ENCODE measurements around the gene SDCBP2. TPM values are rescaled to one million over a fixed set of nuclear protein-coding genes. Genes with fewer than 3 reads are reported as not detected.

Gene SDCBP2
- total RNA-seq, 2 experiments from 2014 or later: 3.3 to 3.9 TPM

DNA sequence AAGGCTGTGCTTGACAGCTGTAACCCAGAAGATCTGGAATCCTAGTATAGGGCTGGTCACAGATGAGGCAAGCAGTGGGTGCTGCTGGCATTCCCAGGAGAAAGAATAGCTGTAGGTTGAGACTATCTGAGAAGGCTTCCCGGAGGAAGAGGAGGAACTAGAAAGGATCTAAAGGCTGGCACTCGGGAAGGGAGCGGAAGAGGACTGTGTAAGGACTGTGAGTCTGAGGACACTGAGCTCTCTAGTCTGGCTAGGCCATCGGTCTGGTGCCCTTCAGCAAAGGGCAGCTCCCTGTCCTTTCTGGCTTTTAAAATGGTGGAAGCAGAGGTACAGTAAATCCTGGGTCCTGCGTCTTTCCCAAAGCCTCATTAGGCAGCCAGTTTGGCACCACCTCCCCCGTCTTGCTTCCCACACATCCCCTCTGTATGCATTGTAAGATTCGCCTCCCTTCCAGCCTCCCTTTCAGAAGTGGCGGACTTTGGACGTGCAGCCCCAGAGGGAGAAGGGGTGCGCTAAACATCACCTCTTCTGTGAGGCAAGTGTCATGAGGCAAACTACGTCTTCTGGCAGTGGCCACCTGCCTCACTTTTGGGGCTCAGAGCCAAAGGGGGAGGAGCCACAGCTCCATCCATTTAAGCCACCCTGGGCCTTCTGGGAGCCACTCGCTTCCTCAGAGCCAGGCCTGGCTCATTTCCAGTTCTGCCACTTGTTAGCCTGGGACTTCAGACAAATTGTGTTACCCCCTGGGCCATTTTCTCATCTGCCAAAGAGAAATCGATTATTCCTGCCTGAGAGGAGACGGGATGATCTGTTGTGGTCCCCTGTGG lies 54.2 kb downstream of the SDCBP2 start:
- no peak for DNase-seq
- Mint-ChIP-seq H3K4me3 (no peak overlapping the region), H3K9me3 (no peaks in the 10 kb centered on the region), H3K4me1 (peaks cover 6% of the 10 kb centered on the region), H3K27ac (no peak overlapping the region), H3K27me3 (no peaks in the 10 kb centered on the region), H3K36me3 (no peaks in the 10 kb centered on the region)

DNA sequence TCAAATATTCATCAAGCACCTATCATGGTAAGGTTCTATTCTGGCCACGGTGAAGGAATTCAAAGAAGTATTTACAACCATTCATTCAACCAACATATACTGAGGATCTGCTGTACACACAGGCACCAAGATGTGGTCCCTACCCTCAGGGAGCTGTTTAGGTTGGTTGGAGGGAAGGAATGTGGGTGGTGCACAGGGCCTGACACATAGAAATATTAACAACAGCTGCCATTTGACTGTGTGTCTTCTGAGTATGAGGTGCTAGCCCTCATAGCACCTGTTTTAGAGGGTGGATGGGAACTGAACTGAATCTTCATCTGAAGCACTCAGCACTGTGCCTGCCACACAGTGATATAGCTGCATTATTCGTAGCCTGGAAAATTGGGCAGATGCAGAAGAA lies 55.6 kb downstream of the SDCBP2 start:
- DNase-seq: no peak

DNA sequence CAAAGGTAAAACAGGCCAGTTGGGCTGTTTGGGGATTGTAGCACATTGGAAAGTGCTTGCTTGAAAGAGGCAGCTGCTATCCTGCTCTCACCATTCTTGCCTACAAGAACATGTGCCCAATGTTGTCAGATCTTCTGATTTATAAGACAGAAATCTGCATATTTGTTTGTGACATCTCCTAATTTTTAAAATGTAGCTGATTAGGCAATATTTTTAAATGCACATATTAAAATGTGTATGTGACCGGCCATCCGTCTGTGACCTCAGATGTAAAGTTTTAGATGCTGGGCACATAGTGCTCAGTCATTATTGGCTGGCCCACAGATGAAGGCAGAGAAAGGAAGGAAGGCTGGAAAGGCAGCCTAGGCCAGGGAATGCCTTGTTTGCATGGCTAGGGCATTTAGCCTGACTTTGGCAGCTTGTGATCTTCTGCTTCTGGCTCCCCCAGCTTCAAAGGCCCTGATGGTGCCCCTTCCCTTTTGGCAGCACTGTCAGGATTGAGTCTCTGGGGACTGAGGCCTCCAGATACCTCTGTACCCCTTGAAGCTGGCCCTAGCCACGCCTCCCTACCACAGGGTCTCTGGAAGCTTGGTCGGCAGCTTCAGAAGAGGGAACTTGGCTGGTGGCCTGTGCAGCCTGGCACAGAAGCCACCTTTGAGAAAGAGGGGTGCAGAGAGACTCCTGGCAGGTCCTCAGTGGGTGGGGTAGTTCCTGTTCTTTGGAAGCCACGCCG lies 56.4 kb downstream of the SDCBP2 start:
- Mint-ChIP-seq H3K36me3 (no peaks in the 10 kb centered on the region), H3K27me3 (no peaks in the 10 kb centered on the region), H3K4me1 (peaks cover 12% of the 10 kb centered on the region), H3K9me3 (no peaks in the 10 kb centered on the region), H3K4me3 (no peak overlapping the region), H3K27ac (no peak overlapping the region)
- no peak for DNase-seq

More for the DNA sequence above, 55.6 kb downstream of the SDCBP2 start:
- Mint-ChIP-seq H3K4me1 (peaks cover 8% of the 10 kb centered on the region), H3K27ac (no peak overlapping the region), H3K4me3 (no peak overlapping the region), H3K9me3 (no peaks in the 10 kb centered on the region), H3K36me3 (no peaks in the 10 kb centered on the region), H3K27me3 (no peaks in the 10 kb centered on the region)

DNA sequence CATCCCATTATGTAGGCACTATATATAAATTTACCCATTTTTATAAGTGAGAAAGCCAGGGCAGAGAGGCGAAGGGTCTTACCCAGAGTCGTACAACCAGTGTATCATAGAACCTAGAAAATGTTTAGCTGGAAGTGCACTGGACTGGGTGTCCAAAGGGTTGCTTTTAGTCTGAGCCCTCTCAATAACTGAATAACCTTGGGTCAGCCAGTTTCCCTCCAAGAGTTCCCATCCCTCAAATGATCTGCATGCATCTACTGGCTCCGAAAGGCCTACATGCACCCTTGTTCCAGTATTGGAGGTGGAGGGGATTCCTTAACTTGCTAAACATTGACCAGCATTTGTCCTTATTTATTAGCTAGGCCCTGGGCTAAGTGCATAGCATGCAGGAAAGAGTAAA lies 59.1 kb downstream of the SDCBP2 start:
- H3K27ac Mint-ChIP-seq: no peak overlapping the region
- no peaks in the 10 kb centered on the region for H3K9me3 Mint-ChIP-seq
- DNase-seq: no peak
- H3K36me3 Mint-ChIP-seq: no peaks in the 10 kb centered on the region
- H3K4me3 Mint-ChIP-seq: no peak overlapping the region
- no peaks in the 10 kb centered on the region for H3K27me3 Mint-ChIP-seq
- H3K4me1 Mint-ChIP-seq: peaks cover 29% of the 10 kb centered on the region

DNA sequence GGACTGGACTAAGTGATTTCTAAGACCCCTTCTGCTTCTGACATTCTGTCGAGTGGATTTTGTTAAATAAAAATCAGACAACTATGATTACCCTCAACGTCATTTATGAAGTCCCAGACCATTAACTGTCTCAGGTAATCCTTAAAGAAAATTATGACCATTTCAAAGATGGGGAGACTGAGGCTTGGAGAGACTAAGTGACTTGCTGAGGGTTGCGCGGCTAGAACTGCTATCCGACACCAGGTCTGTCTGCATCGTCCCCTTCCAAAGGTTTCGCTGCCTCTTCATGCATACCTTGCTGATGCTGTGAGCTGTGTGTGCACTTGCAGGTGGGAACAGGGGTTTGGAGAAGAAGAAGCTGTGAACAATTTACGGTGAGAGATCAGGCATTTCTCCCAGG lies 59.7 kb downstream of the SDCBP2 start:
- Mint-ChIP-seq H3K27me3 (no peaks in the 10 kb centered on the region), H3K4me1 (peaks cover 32% of the 10 kb centered on the region), H3K9me3 (no peaks in the 10 kb centered on the region), H3K4me3 (no peak overlapping the region), H3K27ac (no peak overlapping the region), H3K36me3 (no peaks in the 10 kb centered on the region)
- DNase-seq: no peak

DNA sequence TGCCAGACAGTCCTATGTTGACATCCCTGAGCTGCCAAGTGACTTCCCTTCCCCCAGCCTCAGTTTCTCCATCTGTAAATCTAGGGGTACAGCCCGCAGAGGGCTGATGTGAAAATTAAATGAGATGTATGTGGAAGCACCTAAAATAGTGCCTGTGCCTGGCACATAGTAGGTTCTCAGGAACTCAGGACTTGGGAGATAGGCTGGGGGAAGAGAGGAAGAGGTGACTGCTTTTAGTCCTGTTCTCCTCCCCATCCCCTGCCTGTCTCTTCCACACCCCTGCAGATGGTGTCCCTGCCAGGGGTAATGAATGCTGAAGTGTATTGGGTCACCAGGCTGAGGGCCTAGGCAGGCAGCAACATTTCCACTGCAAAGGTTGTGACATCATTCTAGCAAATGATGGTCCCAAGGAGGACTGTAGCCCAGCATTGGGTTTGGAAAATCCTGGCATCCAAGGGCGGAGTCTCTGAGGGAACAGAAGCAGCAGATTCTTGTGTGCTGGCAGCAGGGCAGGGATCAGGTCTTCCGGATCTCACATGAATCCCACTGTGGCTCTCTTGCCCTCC lies 61.0 kb downstream of the SDCBP2 start:
- H3K9me3 Mint-ChIP-seq: peaks cover 2% of the 10 kb centered on the region
- H3K27ac Mint-ChIP-seq: peak overlapping the region; percentile 28
- no peak for DNase-seq
- peaks cover 6% of the 10 kb centered on the region for H3K36me3 Mint-ChIP-seq
- peaks cover 42% of the 10 kb centered on the region for H3K4me1 Mint-ChIP-seq
- H3K27me3 Mint-ChIP-seq: no peaks in the 10 kb centered on the region
- no peak overlapping the region for H3K4me3 Mint-ChIP-seq

DNA sequence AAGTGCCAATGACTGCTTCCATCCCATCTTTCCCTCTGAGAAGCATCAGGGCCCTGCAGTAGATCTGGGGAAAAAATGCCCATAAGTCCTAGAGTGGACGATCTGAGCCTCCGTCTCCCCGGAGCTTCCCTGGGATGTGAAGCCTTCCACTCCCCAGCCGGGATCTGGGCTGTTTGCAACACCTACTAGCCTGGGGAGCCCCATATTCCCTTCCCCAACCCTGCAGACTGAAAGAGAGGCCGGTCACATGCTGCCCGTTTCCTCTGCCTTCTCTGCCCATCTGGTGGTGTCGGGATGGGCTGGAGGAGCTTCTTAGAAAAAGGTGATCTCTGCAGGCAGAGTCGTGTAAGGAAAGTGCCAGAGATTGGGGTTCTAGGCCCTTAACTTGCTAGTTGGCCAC lies 61.8 kb downstream of the SDCBP2 start:
- Mint-ChIP-seq H3K27ac (no peak overlapping the region), H3K9me3 (peaks cover 6% of the 10 kb centered on the region), H3K36me3 (peaks cover 11% of the 10 kb centered on the region), H3K4me1 (peaks cover 42% of the 10 kb centered on the region), H3K4me3 (peak overlapping the region; percentile 62), H3K27me3 (no peaks in the 10 kb centered on the region)
- no peak for DNase-seq

DNA sequence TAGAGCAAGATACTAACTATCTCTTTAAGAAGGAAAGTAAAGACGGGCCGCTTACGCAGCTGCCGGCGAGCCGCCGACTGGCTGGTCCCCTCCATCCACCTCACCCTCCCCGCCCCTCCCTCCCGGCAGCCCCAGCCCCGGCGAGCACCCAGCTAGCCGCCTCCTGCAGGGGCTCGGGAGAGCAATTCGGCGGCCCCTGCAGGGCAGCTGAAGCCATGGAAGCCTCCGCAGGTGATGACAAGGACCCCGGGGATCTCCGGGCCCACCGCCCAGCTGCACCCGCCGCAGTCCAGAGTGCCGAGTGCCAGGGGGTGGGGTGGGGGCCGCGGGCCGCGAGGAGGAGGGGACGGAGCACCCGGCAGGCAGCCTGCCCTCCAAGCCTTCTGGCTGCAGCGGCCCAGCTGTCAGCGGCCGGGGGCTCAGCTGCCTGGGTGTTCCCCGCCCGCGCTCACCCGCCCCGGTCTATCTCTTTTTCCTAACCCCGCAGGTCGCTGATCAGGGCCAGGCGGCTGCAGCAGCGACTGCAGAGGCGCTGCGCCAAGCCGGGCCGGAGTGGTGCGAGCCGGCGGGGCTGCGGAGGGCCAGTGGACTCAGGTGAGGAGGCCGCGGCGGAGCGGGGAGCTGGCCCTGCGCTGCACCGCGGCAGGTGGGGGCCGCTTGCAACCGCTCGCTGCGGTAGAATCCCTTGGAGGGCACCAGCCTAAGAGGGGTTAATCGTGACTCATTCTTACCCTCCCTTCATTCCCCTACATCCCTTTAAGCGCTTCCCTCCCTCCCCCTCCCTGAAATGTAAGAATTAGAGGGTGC lies 62.6 kb downstream of the SDCBP2 start, which contains the start of gene SNPH:
Gene SNPH (plus strand): TSS at position 128 of the 807 bp plus-strand sequence. CDS start 29,946 bp downstream, outside the sequence.
- H3K27me3 Mint-ChIP-seq: peaks cover 4% of the 10 kb centered on the region
- peaks cover 12% of the 10 kb centered on the region for H3K36me3 Mint-ChIP-seq
- H3K9me3 Mint-ChIP-seq: peaks cover 7% of the 10 kb centered on the region
- H3K4me3 Mint-ChIP-seq: peak within 1 kb of the TSS; percentile 89
- peaks cover 36% of the 10 kb centered on the region for H3K4me1 Mint-ChIP-seq
- peak within 1 kb of the TSS; percentile 88 for H3K27ac Mint-ChIP-seq
- peak; percentile 69 for DNase-seq

DNA sequence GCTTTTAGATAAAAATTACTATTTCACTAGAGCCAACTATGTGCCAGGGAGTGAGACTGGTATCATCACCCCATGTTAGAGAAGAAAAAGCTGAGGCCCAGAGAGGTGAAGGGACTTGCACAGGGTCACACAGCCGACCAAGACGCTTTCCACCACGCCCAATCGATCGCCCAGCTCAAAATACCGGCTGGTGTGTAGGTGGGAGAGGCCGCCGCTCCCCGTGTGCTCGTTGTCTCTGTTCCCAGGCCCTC lies 63.1 kb downstream of the SDCBP2 start:
- Mint-ChIP-seq H3K4me1 (peaks cover 36% of the 10 kb centered on the region), H3K27ac (peak overlapping the region; percentile 88), H3K27me3 (peaks cover 4% of the 10 kb centered on the region), H3K4me3 (peak overlapping the region; percentile 89), H3K9me3 (peaks cover 7% of the 10 kb centered on the region), H3K36me3 (peaks cover 12% of the 10 kb centered on the region)
- no peak for DNase-seq

DNA sequence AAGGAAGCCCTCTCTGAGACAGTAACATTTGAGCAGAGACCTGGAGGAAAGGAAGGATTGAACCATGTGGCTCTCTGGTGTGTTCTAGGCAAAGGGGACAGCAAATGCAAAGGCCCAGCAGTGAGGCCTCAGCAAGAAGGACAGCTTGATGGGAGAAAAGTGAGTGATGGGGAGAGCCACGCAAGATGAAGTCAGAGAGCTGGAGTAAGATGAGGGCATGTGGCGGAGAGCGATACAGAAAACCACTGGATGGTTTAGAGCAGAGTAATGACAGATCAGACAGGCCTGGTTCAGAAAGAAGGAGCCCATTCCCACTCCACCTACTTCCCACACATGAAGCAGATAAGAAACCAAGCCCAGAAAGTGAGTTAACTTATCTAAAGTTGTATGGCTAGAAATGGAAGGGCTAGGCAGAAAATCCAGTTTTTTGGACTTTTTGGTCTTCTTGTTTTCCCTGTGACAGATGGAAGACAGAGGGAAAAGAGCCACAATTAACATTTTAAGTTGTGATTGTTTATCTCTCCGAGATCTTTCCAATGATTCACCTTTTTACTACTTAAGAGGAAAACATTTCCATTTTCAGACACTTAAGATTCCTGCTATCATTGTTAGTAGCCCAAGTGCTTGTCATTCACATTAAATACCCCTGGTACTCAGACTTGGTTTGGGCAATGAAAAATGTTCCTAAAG lies 63.6 kb downstream of the SDCBP2 start:
- H3K27me3 Mint-ChIP-seq: peaks cover 4% of the 10 kb centered on the region
- H3K4me1 Mint-ChIP-seq: peaks cover 36% of the 10 kb centered on the region
- H3K4me3 Mint-ChIP-seq: peak overlapping the region; percentile 89
- peaks cover 12% of the 10 kb centered on the region for H3K36me3 Mint-ChIP-seq
- H3K27ac Mint-ChIP-seq: peak overlapping the region; percentile 88
- no peak for DNase-seq
- H3K9me3 Mint-ChIP-seq: peaks cover 7% of the 10 kb centered on the region

DNA sequence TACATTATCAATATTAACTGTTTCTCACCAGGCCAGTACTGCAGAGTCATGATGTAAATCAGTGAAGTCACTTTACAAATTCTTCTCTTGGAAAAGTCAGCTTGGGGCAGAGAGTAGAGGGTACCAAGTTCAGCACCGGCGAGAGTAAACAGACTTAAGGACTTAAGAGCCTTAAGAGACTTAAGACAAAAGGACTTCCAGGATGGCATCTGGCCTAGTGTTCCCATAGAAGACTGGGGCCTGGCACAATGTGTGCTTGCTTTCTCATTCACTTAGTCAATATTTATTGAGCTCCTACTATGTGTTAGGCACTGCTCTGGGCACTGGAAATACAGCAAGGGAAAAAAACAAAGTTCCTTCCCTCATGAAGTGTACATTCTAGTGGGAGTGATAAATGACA lies 64.2 kb downstream of the SDCBP2 start:
- Mint-ChIP-seq H3K27me3 (peaks cover 4% of the 10 kb centered on the region), H3K36me3 (peaks cover 12% of the 10 kb centered on the region), H3K4me1 (peaks cover 36% of the 10 kb centered on the region), H3K4me3 (peak overlapping the region; percentile 89), H3K9me3 (peaks cover 7% of the 10 kb centered on the region), H3K27ac (peak overlapping the region; percentile 40)
- DNase-seq: no peak

DNA sequence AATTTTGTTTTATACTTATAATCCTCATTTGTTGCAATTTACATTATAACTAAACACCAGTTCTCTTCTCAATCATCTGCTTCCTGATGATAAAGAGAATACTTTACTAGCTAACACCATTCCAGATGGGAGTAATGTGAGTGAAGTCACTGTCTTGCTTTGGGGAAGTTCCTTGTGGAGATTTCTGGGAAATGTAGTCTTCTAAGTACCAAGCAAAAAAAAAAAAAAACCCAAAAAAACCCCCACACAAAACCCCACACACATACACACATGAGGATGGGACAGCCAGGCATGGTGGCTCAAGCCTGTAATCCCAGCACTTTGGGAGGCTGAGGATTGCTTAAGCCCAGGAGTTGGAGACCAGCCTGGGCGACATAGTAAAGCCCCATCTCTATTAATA lies 65.1 kb downstream of the SDCBP2 start:
- no peak for DNase-seq
- no peak overlapping the region for H3K4me3 Mint-ChIP-seq
- H3K27ac Mint-ChIP-seq: peak overlapping the region; percentile 19
- H3K27me3 Mint-ChIP-seq: peaks cover 4% of the 10 kb centered on the region
- peaks cover 7% of the 10 kb centered on the region for H3K9me3 Mint-ChIP-seq
- peaks cover 12% of the 10 kb centered on the region for H3K36me3 Mint-ChIP-seq
- H3K4me1 Mint-ChIP-seq: peaks cover 36% of the 10 kb centered on the region
